ENCODE data around the gene VIPAS39.
"Not testable (repeated sequence)": the region's sequence is repeated elsewhere in the genome, so short reads cannot be mapped to it uniquely, and the experiment has no call there.

The VIPAS39 gene

DNA sequence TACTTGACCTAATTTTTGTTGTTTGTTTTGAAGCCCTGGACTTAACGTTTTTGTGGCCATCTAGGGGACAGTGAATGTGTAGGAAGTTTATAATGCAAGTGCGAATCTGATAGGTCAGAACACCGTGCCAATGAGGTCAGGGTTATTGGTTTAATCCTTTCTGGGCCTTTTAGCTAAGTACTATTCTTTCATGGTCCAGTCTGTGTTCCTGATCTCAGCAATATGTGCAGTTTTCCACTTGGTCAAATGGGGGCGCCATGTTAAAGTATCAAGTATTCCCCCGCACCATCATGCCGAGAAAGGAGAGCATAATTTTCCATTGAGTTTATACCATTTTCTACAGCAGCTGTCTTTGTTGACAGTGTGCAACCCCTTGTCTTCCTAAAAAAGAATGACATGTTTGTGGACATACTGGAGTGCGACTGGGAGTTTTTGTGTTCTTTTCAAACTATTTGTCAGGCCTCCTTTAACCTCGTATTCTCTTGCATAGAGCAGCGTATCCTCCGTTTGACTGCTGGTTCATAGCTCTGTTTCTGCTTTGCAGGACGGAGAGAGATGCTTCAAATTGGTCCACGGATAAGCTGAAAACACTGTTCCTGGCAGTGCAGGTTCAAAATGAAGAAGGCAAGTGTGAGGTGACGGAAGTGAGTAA, 1.8 kb upstream of the VIPAS39 start:
- peak in 1 of 2 experiments; percentile 85 for DNase-seq (ENCODE audit: low read depth in 1 of 2, low spot score in 1 of 2)
- in situ Hi-C loops (cut with HindIII; ENCODE audit: low pct_unique_long_range_greater_than_20kb, low sequenced_read_pairs) = no loop called here
- TF ChIP-seq JUND (IDR thresholded peaks at IDR 0.05; ENCODE audit: low read depth) = no peak

DNA sequence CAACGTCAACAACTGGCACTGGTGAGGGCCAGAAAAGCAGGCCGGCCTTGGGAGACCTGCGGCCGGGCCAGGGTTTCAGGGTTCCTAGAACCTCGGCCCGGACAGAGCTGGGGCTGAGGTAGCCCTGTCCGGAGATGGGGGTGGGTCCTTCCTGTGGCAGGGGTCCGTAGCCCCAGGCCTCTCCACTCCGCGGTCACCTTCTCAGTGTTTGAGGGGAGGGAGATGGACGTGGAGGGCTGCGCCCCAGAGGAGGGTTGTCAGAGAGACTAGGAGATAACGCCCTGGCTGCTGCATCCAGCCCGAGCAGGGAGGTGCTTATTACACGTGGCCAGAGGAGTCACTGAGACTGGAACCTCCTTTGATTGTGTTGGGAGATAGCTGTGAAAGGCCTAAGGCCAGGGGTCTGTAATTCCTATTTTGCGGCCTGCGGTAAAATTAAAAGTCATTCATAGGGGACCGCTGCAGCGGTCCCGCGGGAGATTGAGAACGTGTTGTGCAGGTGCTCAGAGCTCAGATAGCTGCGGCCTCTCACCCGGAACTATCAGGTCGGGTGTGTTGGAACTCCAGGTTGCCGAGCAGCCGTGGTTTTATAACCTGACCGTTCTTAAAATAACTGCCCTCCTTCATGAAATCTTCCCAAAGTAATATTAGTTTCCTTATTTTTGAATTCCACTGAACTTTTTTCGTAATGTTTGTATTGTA, 999 bp upstream of the VIPAS39 start:
- in situ Hi-C loops (cut with HindIII; ENCODE audit: low pct_unique_long_range_greater_than_20kb, low sequenced_read_pairs) = no loop called here
- peak; percentile 34 to 36 for DNase-seq (ENCODE audit: low read depth in 1 of 2, low spot score in 1 of 2)
- no peak for TF ChIP-seq JUND (IDR thresholded peaks at IDR 0.05; ENCODE audit: low read depth)

GRCh38 chr14:77457115-77457521, 283 bp downstream of the VIPAS39 start:
- DNase-seq (ENCODE audit: low read depth in 1 of 2, low spot score in 1 of 2) = no peak
- in situ Hi-C loops (cut with HindIII; ENCODE audit: low pct_unique_long_range_greater_than_20kb, low sequenced_read_pairs) = no loop called here
- TF ChIP-seq JUND (IDR thresholded peaks at IDR 0.05; ENCODE audit: low read depth) = no peak

DNA sequence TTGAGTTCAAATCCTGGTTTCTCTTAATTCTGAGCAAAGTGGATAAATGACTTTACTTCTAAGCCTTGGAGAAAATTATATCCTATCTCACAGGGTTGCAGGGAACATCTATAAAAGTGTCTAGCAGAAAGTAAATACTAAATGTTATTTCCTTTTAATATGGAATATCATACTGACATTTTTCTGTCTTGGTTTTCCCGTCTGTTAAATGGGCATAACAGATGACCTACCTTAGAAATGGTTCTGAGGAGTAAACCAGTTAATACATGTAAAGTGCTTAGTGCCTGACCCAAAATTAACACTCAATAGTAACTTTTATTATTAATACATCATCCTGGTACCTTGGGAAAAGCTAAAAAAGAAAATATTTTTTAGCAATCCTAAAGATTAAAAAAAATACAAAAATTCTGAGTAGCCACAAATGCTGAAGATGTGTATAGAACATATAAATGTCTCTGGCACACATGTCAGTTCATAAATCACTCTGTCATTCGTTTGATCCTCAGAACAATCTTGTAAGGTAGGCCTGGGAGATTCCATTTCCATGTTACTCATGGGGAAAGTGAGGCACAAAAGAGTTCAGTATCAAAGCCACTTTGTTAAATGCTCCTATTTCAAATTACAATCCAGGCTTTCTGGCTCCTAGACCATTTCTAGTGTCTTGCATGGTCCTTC, 1.3 kb downstream of the VIPAS39 start:
- DNase-seq (ENCODE audit: low read depth in 1 of 2, low spot score in 1 of 2) = no peak
- no peak for TF ChIP-seq JUND (IDR thresholded peaks at IDR 0.05; ENCODE audit: low read depth)
- in situ Hi-C loops (cut with HindIII; ENCODE audit: low pct_unique_long_range_greater_than_20kb, low sequenced_read_pairs) = no loop called here

DNA sequence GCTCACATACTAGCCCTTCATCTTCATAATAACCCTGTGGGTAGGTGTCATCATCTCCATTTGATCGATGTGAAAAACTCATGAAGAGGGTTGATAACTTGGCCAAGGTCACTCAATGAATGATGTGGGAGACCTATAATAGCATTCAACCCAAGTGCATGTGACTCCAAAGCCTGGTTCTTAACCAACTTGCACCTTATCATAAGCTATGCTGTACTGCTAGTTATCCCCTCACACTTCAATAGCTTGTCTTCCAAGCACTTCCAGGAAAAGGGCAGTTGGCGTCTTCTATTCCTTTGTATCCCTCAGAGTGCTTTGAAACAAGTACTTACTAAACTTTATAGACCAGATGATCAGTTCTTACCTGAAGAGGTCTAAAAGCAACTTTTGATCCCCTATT, 15.2 kb downstream of the VIPAS39 start:
- no peak for TF ChIP-seq JUND (IDR thresholded peaks at IDR 0.05; ENCODE audit: low read depth)

GRCh38 chr14:77439861-77440260, 17.5 kb downstream of the VIPAS39 start:
- in situ Hi-C loops (cut with HindIII; ENCODE audit: low pct_unique_long_range_greater_than_20kb, low sequenced_read_pairs) = no loop called here
- DNase-seq (ENCODE audit: low read depth in 1 of 2, low spot score in 1 of 2) = no peak
- no peak for TF ChIP-seq JUND (IDR thresholded peaks at IDR 0.05; ENCODE audit: low read depth)

More for the DNA sequence above, 15.2 kb downstream of the VIPAS39 start:
- no peak for DNase-seq (ENCODE audit: low read depth in 1 of 2, low spot score in 1 of 2)
- in situ Hi-C loops (cut with HindIII; ENCODE audit: low pct_unique_long_range_greater_than_20kb, low sequenced_read_pairs) = no loop called here

GRCh38 chr14:77438596-77438995, 18.8 kb downstream of the VIPAS39 start:
- in situ Hi-C loops (cut with HindIII; ENCODE audit: low pct_unique_long_range_greater_than_20kb, low sequenced_read_pairs) = no loop called here
- no peak for DNase-seq (ENCODE audit: low read depth in 1 of 2, low spot score in 1 of 2)

DNA sequence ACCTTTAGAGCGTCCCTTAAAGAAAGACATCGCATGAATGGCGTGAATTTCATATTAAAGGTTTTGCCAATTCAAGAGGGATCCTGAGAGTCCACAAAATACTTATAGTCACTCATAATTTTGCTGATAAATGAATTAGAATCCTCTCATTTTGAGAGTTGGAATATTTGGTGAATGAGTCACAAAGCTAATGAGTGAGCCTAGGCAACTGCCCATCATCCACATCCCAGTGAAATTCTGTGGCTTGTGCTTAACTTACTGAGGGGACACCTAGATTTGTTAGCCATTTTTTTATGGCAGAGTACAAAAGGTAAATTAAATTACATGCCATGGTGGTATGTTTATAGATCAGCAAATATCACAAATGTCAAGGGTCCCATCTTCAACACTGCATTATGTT, 21.4 kb downstream of the VIPAS39 start:
- DNase-seq (ENCODE audit: low read depth in 1 of 2, low spot score in 1 of 2) = no peak
- no peak for TF ChIP-seq JUND (IDR thresholded peaks at IDR 0.05; ENCODE audit: low read depth)
- in situ Hi-C loops (cut with HindIII; ENCODE audit: low pct_unique_long_range_greater_than_20kb, low sequenced_read_pairs) = no loop called here

More at GRCh38 chr14:77438596-77438995, 18.8 kb downstream of the VIPAS39 start:
- TF ChIP-seq JUND (IDR thresholded peaks at IDR 0.05; ENCODE audit: low read depth) = no peak

GRCh38 chr14:77426396-77426795, 31.0 kb downstream of the VIPAS39 start:
- no peak for DNase-seq (ENCODE audit: low read depth in 1 of 2, low spot score in 1 of 2)
- in situ Hi-C loops (cut with HindIII; ENCODE audit: low pct_unique_long_range_greater_than_20kb, low sequenced_read_pairs) = no loop called here
- no peak for TF ChIP-seq JUND (IDR thresholded peaks at IDR 0.05; ENCODE audit: low read depth)

- TF ChIP-seq JUND (IDR thresholded peaks at IDR 0.05; ENCODE audit: low read depth) = no peak
- in situ Hi-C loops (cut with HindIII; ENCODE audit: low pct_unique_long_range_greater_than_20kb, low sequenced_read_pairs) = no loop called here
- no peak for DNase-seq (ENCODE audit: low read depth in 1 of 2, low spot score in 1 of 2)
Measured at GRCh38 chr14:77424862-77425261, 32.5 kb downstream of the VIPAS39 start.

GRCh38 chr14:77423423-77423822, 34.0 kb downstream of the VIPAS39 start, which contains the start of gene NOXRED1:
Gene NOXRED1, minus strand, starts transcription at chr14:77423523. Its CDS starts 634 bp downstream, at chr14:77422889.
- DNase-seq (ENCODE audit: low read depth in 1 of 2, low spot score in 1 of 2) = no peak
- in situ Hi-C loops (cut with HindIII; ENCODE audit: low pct_unique_long_range_greater_than_20kb, low sequenced_read_pairs) = no loop called here
- TF ChIP-seq JUND (IDR thresholded peaks at IDR 0.05; ENCODE audit: low read depth) = no peak

DNA sequence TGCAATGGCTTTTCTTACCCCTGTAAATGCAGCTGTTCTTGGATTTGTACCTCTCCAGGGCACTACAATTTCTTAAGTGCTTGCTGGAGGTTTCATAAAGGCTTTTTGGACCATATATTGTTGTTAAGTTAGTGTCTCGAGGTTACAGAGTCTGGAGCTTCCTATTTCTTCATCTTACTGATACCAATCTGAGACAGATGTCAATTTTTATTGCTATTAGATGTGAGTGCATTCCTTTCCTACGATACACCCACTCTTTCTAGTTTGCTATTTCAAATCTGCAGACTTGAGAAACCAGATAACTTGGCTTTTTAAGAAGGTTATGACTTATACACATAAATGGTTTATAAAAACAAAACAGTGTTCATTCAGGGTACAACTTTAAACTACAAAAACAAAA, 36.2 kb downstream of the VIPAS39 start:
- DNase-seq (ENCODE audit: low read depth in 1 of 2, low spot score in 1 of 2) = no peak
- in situ Hi-C loops (cut with HindIII; ENCODE audit: low pct_unique_long_range_greater_than_20kb, low sequenced_read_pairs) = no loop called here
- TF ChIP-seq JUND (IDR thresholded peaks at IDR 0.05; ENCODE audit: low read depth) = no peak

- no peak for TF ChIP-seq JUND (IDR thresholded peaks at IDR 0.05; ENCODE audit: low read depth)
- no peak for DNase-seq (ENCODE audit: low read depth in 1 of 2, low spot score in 1 of 2)
- in situ Hi-C loops (cut with HindIII; ENCODE audit: low pct_unique_long_range_greater_than_20kb, low sequenced_read_pairs) = no loop called here
Measured at GRCh38 chr14:77416836-77417235, 40.6 kb downstream of the VIPAS39 start.

GRCh38 chr14:77416098-77416497, 41.3 kb downstream of the VIPAS39 start:
- DNase-seq (ENCODE audit: low read depth in 1 of 2, low spot score in 1 of 2); in situ Hi-C loops (cut with HindIII; ENCODE audit: low pct_unique_long_range_greater_than_20kb, low sequenced_read_pairs): not testable (repeated sequence)

DNA sequence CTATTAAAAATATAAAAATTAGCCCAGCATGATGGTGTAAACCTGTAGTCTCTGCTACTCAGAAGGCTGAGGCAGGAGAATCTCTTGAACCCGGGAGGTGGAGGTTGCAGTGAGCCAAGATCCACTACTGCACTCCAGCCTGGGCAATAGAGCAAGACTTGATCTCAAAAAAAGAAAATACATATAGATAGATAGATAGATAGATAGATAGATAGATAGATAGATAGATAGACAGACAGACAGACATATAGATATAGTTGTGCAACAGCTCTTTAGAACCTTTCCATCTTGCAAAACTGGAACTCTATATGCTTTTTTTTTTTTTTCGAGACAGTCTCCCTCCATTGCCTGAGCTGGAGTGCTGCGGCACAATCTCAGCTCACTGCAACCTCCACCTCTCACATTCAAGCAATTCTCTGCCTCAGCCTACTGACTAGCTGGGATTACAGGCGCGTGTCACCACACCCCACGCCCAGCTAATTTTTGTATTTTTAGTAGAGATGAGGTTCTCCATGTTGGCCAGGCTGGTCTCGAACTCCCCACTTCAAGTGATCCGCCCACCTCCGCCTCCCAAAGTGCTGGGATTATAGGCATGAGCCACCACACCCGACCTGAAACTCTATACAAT, 41.9 kb downstream of the VIPAS39 start:
- DNase-seq (ENCODE audit: low read depth in 1 of 2, low spot score in 1 of 2); in situ Hi-C loops (cut with HindIII; ENCODE audit: low pct_unique_long_range_greater_than_20kb, low sequenced_read_pairs): not testable (repeated sequence)

Measured in T47D (cell line).